ENCODE results near the gene TOE1.
"Not testable (repeated sequence)": the region's sequence is repeated elsewhere in the genome, so short reads cannot be mapped to it uniquely, and the experiment has no call there.

The TOE1 gene

DNA sequence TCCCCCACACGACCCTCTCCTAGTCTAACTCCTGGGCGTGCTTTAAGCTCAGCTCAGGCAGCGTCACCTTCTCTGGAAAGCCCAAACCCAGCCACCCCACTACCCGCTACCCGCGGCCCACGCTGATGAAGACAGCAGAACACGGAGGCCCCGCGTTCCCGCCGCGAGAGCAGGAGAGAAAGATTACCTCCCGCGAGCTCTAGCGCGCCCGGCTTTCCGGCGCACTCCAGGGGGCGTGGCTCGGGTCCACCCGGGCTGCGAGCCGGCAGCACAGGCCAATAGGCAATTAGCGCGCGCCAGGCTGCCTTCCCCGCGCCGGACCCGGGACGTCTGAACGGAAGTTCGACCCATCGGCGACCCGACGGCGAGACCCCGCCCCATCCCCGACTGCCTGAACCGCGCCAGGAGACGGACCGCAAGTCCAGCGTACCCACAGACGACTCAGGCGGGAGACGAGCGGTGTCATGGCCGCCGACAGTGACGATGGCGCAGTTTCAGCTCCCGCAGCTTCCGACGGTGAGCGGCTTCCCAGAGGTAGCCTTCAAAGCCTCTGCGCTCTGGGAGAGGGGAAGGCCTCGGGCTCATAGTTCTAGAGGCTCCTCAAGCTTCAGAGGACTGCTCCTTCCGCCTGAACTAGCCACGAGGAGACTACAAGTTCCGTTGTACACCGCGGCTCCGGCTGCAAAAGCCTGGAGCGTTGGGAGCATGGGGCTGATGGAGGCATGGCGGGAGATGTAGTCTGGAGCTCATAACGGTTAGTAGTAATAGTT, at the start of gene TOE1, which contains the start of gene MUTYH (continued):
- TF ChIP-seq ZBTB26 (tag by site-specific recombination; optimal IDR thresholded peaks at IDR 0.05) (peak; percentile 99), TRIM28 (IDR thresholded peaks at IDR 0.05; ENCODE audit: borderline replicate concordance, low read length) (peak; percentile 62; the same call in 1 of the 2 replicates), ZNF624 (tag by site-specific recombination; IDR thresholded peaks at IDR 0.05) (no peak), ZBTB48 (tag by site-specific recombination; IDR thresholded peaks at IDR 0.05) (no peak), ZNF843 (tag by site-specific recombination; IDR thresholded peaks at IDR 0.05) (peak; percentile 51), TSHZ1 (tag by site-specific recombination; IDR thresholded peaks at IDR 0.05; ENCODE audit: borderline replicate concordance) (no peak), HOXC10 (CRISPR knock-in tag; IDR thresholded peaks at IDR 0.05) (no peak), GLIS1 (tag by site-specific recombination; IDR thresholded peaks at IDR 0.05) (peak; percentile 96), ZBTB44 (tag by site-specific recombination; IDR thresholded peaks at IDR 0.05) (peak; percentile 20; the same call in 1 of the 2 replicates), ZNF510 (tag by site-specific recombination; IDR thresholded peaks at IDR 0.05; ENCODE audit: insufficient replicate concordance) (no peak), ZNF768 (tag by site-specific recombination; IDR thresholded peaks at IDR 0.05) (no peak), OVOL3 (tag by site-specific recombination; IDR thresholded peaks at IDR 0.05) (no peak; the same call in 1 of the 2 replicates), ZNF366 (tag by site-specific recombination; conservative IDR thresholded peaks at IDR 0.05) (peak; percentile 91), ZNF174 (tag by site-specific recombination; IDR thresholded peaks at IDR 0.05) (no peak), ZNF274 (IDR thresholded peaks at IDR 0.05; ENCODE audit: low read length) (no peak), ZNF274 (tag by site-specific recombination; IDR thresholded peaks at IDR 0.05; ENCODE audit: borderline replicate concordance) (no peak), ZNF501 (tag by site-specific recombination; IDR thresholded peaks at IDR 0.05) (peak; percentile 96), ZSCAN5A (tag by site-specific recombination; IDR thresholded peaks at IDR 0.05) (no peak; the same call in 1 of the 2 replicates), ZNF830 (tag by site-specific recombination; IDR thresholded peaks at IDR 0.05; ENCODE audit: low read depth) (no peak), ZNF600 (tag by site-specific recombination; IDR thresholded peaks at IDR 0.05) (peak; percentile 96)
- TF ChIP-seq, protein P1, sequence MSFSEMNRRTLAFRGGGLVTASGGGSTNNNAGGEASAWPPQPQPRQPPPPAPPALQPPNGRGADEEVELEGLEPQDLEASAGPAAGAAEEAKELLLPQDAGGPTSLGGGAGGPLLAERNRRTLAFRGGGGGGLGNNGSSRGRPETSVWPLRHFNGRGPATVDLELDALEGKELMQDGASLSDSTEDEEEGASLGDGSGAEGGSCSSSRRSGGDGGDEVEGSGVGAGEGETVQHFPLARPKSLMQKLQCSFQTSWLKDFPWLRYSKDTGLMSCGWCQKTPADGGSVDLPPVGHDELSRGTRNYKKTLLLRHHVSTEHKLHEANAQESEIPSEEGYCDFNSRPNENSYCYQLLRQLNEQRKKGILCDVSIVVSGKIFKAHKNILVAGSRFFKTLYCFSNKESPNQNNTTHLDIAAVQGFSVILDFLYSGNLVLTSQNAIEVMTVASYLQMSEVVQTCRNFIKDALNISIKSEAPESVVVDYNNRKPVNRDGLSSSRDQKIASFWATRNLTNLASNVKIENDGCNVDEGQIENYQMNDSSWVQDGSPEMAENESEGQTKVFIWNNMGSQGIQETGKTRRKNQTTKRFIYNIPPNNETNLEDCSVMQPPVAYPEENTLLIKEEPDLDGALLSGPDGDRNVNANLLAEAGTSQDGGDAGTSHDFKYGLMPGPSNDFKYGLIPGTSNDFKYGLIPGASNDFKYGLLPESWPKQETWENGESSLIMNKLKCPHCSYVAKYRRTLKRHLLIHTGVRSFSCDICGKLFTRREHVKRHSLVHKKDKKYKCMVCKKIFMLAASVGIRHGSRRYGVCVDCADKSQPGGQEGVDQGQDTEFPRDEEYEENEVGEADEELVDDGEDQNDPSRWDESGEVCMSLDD (tag by site-specific recombination; IDR thresholded peaks at IDR 0.05), result no peak; the same call in 1 of the 2 replicates
- TF ChIP-seq, protein P2, sequence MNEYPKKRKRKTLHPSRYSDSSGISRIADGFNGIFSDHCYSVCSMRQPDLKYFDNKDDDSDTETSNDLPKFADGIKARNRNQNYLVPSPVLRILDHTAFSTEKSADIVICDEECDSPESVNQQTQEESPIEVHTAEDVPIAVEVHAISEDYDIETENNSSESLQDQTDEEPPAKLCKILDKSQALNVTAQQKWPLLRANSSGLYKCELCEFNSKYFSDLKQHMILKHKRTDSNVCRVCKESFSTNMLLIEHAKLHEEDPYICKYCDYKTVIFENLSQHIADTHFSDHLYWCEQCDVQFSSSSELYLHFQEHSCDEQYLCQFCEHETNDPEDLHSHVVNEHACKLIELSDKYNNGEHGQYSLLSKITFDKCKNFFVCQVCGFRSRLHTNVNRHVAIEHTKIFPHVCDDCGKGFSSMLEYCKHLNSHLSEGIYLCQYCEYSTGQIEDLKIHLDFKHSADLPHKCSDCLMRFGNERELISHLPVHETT (tag by site-specific recombination; IDR thresholded peaks at IDR 0.05), result no peak; the same call in 1 of the 2 replicates
- TF ChIP-seq, protein P3, sequence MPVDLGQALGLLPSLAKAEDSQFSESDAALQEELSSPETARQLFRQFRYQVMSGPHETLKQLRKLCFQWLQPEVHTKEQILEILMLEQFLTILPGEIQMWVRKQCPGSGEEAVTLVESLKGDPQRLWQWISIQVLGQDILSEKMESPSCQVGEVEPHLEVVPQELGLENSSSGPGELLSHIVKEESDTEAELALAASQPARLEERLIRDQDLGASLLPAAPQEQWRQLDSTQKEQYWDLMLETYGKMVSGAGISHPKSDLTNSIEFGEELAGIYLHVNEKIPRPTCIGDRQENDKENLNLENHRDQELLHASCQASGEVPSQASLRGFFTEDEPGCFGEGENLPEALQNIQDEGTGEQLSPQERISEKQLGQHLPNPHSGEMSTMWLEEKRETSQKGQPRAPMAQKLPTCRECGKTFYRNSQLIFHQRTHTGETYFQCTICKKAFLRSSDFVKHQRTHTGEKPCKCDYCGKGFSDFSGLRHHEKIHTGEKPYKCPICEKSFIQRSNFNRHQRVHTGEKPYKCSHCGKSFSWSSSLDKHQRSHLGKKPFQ (tag by site-specific recombination; IDR thresholded peaks at IDR 0.05), result no peak

- H3K4me1 ChIP-seq (ENCODE audit: control insufficient read depth, insufficient read depth, low read length); H3K27ac ChIP-seq (ENCODE audit: extremely low read depth, low read depth, low read length); POLR2A ChIA-PET; H3K4me3 ChIP-seq (ENCODE audit: low read depth, low read length); H3K36me3 ChIP-seq (ENCODE audit: control insufficient read depth in 2 of 2, insufficient read depth in 1 of 2, low read length in 2 of 2); H3K9me3 ChIP-seq (ENCODE audit: control insufficient read depth, insufficient read depth, low read depth, low read length): not testable (repeated sequence)
- CTCF ChIA-PET, result interaction anchor here (0.6 to 13.3 kb wide), 4 partner anchors 8 to 276 kb away, joined by 3 to 304 read pairs (median 8); partner anchors contain the start of genes HECTD3 and UROD
These were observed 49.0 kb upstream of the TOE1 start for GRCh38 chr1:45291002-45291401.

Data from HEK293 (cell line).